Suprapubic skin (tissue), 4 donors: ENCODE measurements around the gene SSR4. TPM values are rescaled to one million over a fixed set of nuclear protein-coding genes. Genes with fewer than 3 reads are reported as not detected.
"Not testable (repeated sequence)": the region's sequence is repeated elsewhere in the genome, so short reads cannot be mapped to it uniquely, and the experiment has no call there.

Experiments used
- DNase-seq, 2 donors: peaks; one replicate each; pipeline ENCODE4 v3.0.0-alpha.2; 2019; ENCODE audit warnings: low spot score in 2 of 2
- H3K27ac ChIP-seq: fragments of 200-600 bp; sonication (generic); one replicate; pipeline ENCODE4 v1.5.1; 2019
- H3K27me3 ChIP-seq: fragments of 200-600 bp; sonication (generic); one replicate; pipeline ENCODE4 v1.5.1; 2019
- H3K36me3 ChIP-seq: fragments of 200-600 bp; sonication (generic); one replicate; pipeline ENCODE4 v1.5.1; 2019
- H3K4me1 ChIP-seq: fragments of 200-600 bp; sonication (generic); one replicate; pipeline ENCODE4 v1.5.1; 2019
- H3K4me3 ChIP-seq: fragments of 200-600 bp; sonication (generic); one replicate; pipeline ENCODE4 v1.5.1; 2019; ENCODE audit warnings: mild to moderate bottlenecking
- H3K9me3 ChIP-seq: fragments of 200-600 bp; sonication (generic); one replicate; pipeline ENCODE4 v1.5.1; 2019
- CTCF ChIP-seq, 2 donors: fragments of 200-600 bp in 1 of 2; fragments of 450-650 bp in 1 of 2; sonication (generic) in 1 of 2; IDR thresholded peaks; one replicate each; pipeline ENCODE4 v1.5.1; 2016 to 2019; ENCODE audit warnings: antibody characterized with exemption in 2 of 2, mild to moderate bottlenecking in 1 of 2, moderate library complexity in 1 of 2
- EP300 ChIP-seq: sonication (generic); formaldehyde crosslinking; IDR thresholded peaks from one replicate; pipeline ENCODE4 v1.6.1; 2017; ENCODE audit warnings: antibody characterized with exemption
- POLR2A ChIP-seq, 2 donors: fragments of 450-650 bp; IDR thresholded peaks; one replicate each; pipeline ENCODE4 v1.6.1; 2017; ENCODE audit warnings: antibody characterized with exemption in 2 of 2, mild to moderate bottlenecking in 2 of 2, moderate library complexity in 2 of 2
- POLR2AphosphoS5 ChIP-seq, 3 donors: sonication (generic); formaldehyde crosslinking; IDR thresholded peaks; one replicate each; pipeline ENCODE4 v1.6.1; 2017; ENCODE audit warnings: antibody characterized with exemption in 3 of 3
- WGBS: methylation state at CpG from one replicate; pipeline ENCODE4 v1.1.5; 2018; 5-methylcytosine and 5-hydroxymethylcytosine counted together
- total RNA-seq, 4 donors: library from RNA; depleted of rRNA; stranded (reverse); fragments of >200 nt; gene quantifications; one replicate each; pipeline ENCODE4 v1.1.0, GENCODE V29; 2016

The SSR4 gene
- total RNA-seq, 4 donors from 2014 or later: 86.7 to 200 (median 150) TPM

GRCh38 chrX:153814591-153815315 lies 20.3 kb downstream of the SSR4 start:
- TF ChIP-seq CTCF (IDR thresholded peaks at IDR 0.05) (no peak), EP300 (no peak), POLR2AphosphoS5 (IDR thresholded peaks at IDR 0.05) (no peak), POLR2A (IDR thresholded peaks at IDR 0.05) (no peak)
- Histone ChIP-seq H3K9me3 (no peaks in the 10 kb centered on the region), H3K4me3 (no peak overlapping the region)

GRCh38 chrX:153816831-153817690 lies 22.6 kb downstream of the SSR4 start:
- Histone ChIP-seq H3K27ac (no peak overlapping the region), H3K36me3 (no peaks in the 10 kb centered on the region), H3K9me3 (no peaks in the 10 kb centered on the region), H3K27me3 (no peaks in the 10 kb centered on the region), H3K4me1 (peaks cover 11% of the 10 kb centered on the region), H3K4me3 (no peak overlapping the region)
- TF ChIP-seq CTCF (IDR thresholded peaks at IDR 0.05): no peak
- TF ChIP-seq POLR2AphosphoS5 (IDR thresholded peaks at IDR 0.05): no peak
- no peak for TF ChIP-seq EP300
- no peak for TF ChIP-seq POLR2A (IDR thresholded peaks at IDR 0.05)
- WGBS: 86% methylated on average over 25 of the region's 25 CpGs
- DNase-seq: no peak

More at GRCh38 chrX:153814591-153815315, 20.3 kb downstream of the SSR4 start:
- no peaks in the 10 kb centered on the region for H3K27me3 ChIP-seq
- no peaks in the 10 kb centered on the region for H3K36me3 ChIP-seq
- H3K4me1 ChIP-seq: peaks cover 11% of the 10 kb centered on the region
- no peak for DNase-seq
- WGBS: 86% methylated on average over 17 of the region's 19 CpGs
- H3K27ac ChIP-seq: no peak overlapping the region

GRCh38 chrX:153818064-153818463 lies 23.6 kb downstream of the SSR4 start:
- H3K27me3 ChIP-seq, H3K27ac ChIP-seq, H3K9me3 ChIP-seq, DNase-seq, H3K36me3 ChIP-seq, H3K4me3 ChIP-seq: not testable (repeated sequence)
- peaks cover 11% of the 10 kb centered on the region for H3K4me1 ChIP-seq
- WGBS: 90% methylated on average over 9 of the region's 9 CpGs

- DNase-seq: no peak
- Histone ChIP-seq H3K27ac (no peak overlapping the region), H3K4me3 (peak overlapping the region; percentile 43), H3K36me3 (no peaks in the 10 kb centered on the region), H3K4me1 (peaks cover 11% of the 10 kb centered on the region), H3K27me3 (no peaks in the 10 kb centered on the region), H3K9me3 (no peaks in the 10 kb centered on the region)
- WGBS: 26% methylated on average over 28 of the region's 67 CpGs
- TF ChIP-seq EP300: no peak
These were observed 24.3 kb downstream of the SSR4 start for GRCh38 chrX:153818571-153819383.

- no peak for TF ChIP-seq POLR2A (IDR thresholded peaks at IDR 0.05)
- H3K36me3 ChIP-seq: no peaks in the 10 kb centered on the region
- H3K4me1 ChIP-seq: peaks cover 11% of the 10 kb centered on the region
- no peaks in the 10 kb centered on the region for H3K9me3 ChIP-seq
- no peaks in the 10 kb centered on the region for H3K27me3 ChIP-seq
- 77% methylated on average over 13 of the region's 23 CpGs for WGBS
- H3K27ac ChIP-seq: no peak overlapping the region
- peak overlapping the region; percentile 43 for H3K4me3 ChIP-seq
- no peak for DNase-seq
These were observed 25.0 kb downstream of the SSR4 start for GRCh38 chrX:153819384-153820040.

- no peak for TF ChIP-seq EP300
- TF ChIP-seq POLR2AphosphoS5 (IDR thresholded peaks at IDR 0.05): no peak
- TF ChIP-seq CTCF (IDR thresholded peaks at IDR 0.05): no peak
- TF ChIP-seq POLR2A (IDR thresholded peaks at IDR 0.05): no peak
- H3K9me3 ChIP-seq: no peaks in the 10 kb centered on the region
- no peaks in the 10 kb centered on the region for H3K36me3 ChIP-seq
- no peak overlapping the region for H3K27ac ChIP-seq
- no peak for DNase-seq
- WGBS: 82% methylated on average over 7 of the region's 7 CpGs
- H3K4me3 ChIP-seq: no peak overlapping the region
- H3K4me1 ChIP-seq: peaks cover 11% of the 10 kb centered on the region
- H3K27me3 ChIP-seq: no peaks in the 10 kb centered on the region
These were observed 26.1 kb downstream of the SSR4 start for GRCh38 chrX:153820601-153821000.
